Calu3 (cell line): ENCODE data around the gene LBHD2. TPM values are rescaled to one million over a fixed set of nuclear protein-coding genes. Genes with fewer than 3 reads are reported as not detected.
A peak's percentile ranks its signal among the peaks of the same experiment; 100 is the strongest.

Source experiments
- BruUV-seq: library from RNA; stranded (reverse); fragments of 400-500 nt; replicated peaks from 2 replicates; lab custom pipeline; 2021; lab: Mats Ljungman, UMichigan
- CTCF ChIA-PET: fragments of 300-600 bp; sonication (Branson Sonifier 250); formaldehyde crosslinking; loops from one replicate; lab custom pipeline; 2022; ENCODE audit warnings: antibody characterized with exemption; lab: Charles Lee
- DNase-seq: peaks from one replicate; pipeline ENCODE4 v3.0.0; 2022
- H3K27ac Mint-ChIP-seq: one replicate; pipeline ENCODE4 v1.8.0; 2022; ENCODE audit warnings: mixed read lengths; ENCODE audit not compliant: unreplicated experiment
- H3K27me3 Mint-ChIP-seq: one replicate; pipeline ENCODE4 v1.8.0; 2022; ENCODE audit warnings: mixed read lengths; ENCODE audit not compliant: unreplicated experiment
- H3K36me3 Mint-ChIP-seq: one replicate; pipeline ENCODE4 v1.8.0; 2022; ENCODE audit warnings: mild to moderate bottlenecking, moderate library complexity, mixed read lengths; ENCODE audit not compliant: insufficient read depth, unreplicated experiment
- H3K4me1 Mint-ChIP-seq: one replicate; pipeline ENCODE4 v1.8.0; 2022; ENCODE audit warnings: mild to moderate bottlenecking, low read depth, mixed read lengths; ENCODE audit not compliant: unreplicated experiment
- H3K4me3 Mint-ChIP-seq: one replicate; pipeline ENCODE4 v1.8.0; 2022; ENCODE audit warnings: mild to moderate bottlenecking, low read depth, moderate library complexity, mixed read lengths; ENCODE audit not compliant: unreplicated experiment
- H3K9me3 Mint-ChIP-seq: one replicate; pipeline ENCODE4 v1.8.0; 2022; ENCODE audit warnings: low read depth, mixed read lengths; ENCODE audit not compliant: unreplicated experiment
- CTCF ChIP-seq: fragments of 200-600 bp; IDR thresholded peaks from one replicate; pipeline ENCODE4 v1.8.0; 2022; ENCODE audit warnings: antibody characterized with exemption; ENCODE audit not compliant: unreplicated experiment
- intact Hi-C: fragments of 100-400 bp; cut with micrococcal nuclease; formaldehyde crosslinking; loops from one replicate; pipeline ENCODE4 v1.10.0; 2022; ENCODE audit not compliant: unreplicated experiment
- total RNA-seq: library from RNA; stranded (reverse); gene quantifications from 2 replicates; pipeline ENCODE4 v1.2.3, GENCODE V29; 2022

LBHD2 gene
- total RNA-seq, 1 experiment from 2014 or later: not detected

- peaks cover 39% of the 10 kb centered on the region for H3K4me1 Mint-ChIP-seq
- no peaks in the 10 kb centered on the region for H3K27me3 Mint-ChIP-seq
- CTCF ChIA-PET: interaction anchor here (0.7 kb wide), 1 partner anchor 8 kb away, joined by 3 read pairs; no protein-coding TSS in a partner anchor
- H3K36me3 Mint-ChIP-seq: peaks cover 64% of the 10 kb centered on the region
- H3K9me3 Mint-ChIP-seq: no peaks in the 10 kb centered on the region
- no peak overlapping the region for H3K27ac Mint-ChIP-seq
- intact Hi-C loops: no loop called here
- no TSS peak for BruUV-seq
- no peak overlapping the region for H3K4me3 Mint-ChIP-seq
- no peak for TF ChIP-seq CTCF
- DNase-seq: no peak
Observed at GRCh38 chr14:103066399-103066798, 17.6 kb upstream of the LBHD2 start.

- Mint-ChIP-seq H3K4me1 (peaks cover 32% of the 10 kb centered on the region), H3K36me3 (peaks cover 74% of the 10 kb centered on the region), H3K27me3 (no peaks in the 10 kb centered on the region), H3K27ac (peak overlapping the region; percentile 93), H3K9me3 (no peaks in the 10 kb centered on the region), H3K4me3 (peak overlapping the region; percentile 49)
- TF ChIP-seq CTCF: no peak
- no TSS peak for BruUV-seq
- intact Hi-C loops: no loop called here
- CTCF ChIA-PET: interaction anchor here (0.6 to 1.1 kb wide), 8 partner anchors 10 to 996 kb away, joined by 3 to 7 read pairs (median 4); partner anchors contain the start of gene CDC42BPB
- peak; percentile 46 for DNase-seq
Observed at GRCh38 chr14:103067231-103067954, 16.6 kb upstream of the LBHD2 start.

GRCh38 chr14:103068351-103069073, 15.5 kb upstream of the LBHD2 start:
- intact Hi-C loops: no loop called here
- H3K27me3 Mint-ChIP-seq: no peaks in the 10 kb centered on the region
- peaks cover 29% of the 10 kb centered on the region for H3K4me1 Mint-ChIP-seq
- H3K4me3 Mint-ChIP-seq: no peak overlapping the region
- no peak for DNase-seq
- no peak for TF ChIP-seq CTCF
- H3K9me3 Mint-ChIP-seq: no peaks in the 10 kb centered on the region
- H3K27ac Mint-ChIP-seq: peak overlapping the region; percentile 93
- H3K36me3 Mint-ChIP-seq: peaks cover 84% of the 10 kb centered on the region
- CTCF ChIA-PET: interaction anchor here (1.1 kb wide), 1 partner anchor 11 kb away, joined by 3 read pairs; the partner anchor contains the start of gene CDC42BPB
- no TSS peak for BruUV-seq

- Mint-ChIP-seq H3K27me3 (no peaks in the 10 kb centered on the region), H3K4me1 (peaks cover 33% of the 10 kb centered on the region), H3K36me3 (peaks cover 80% of the 10 kb centered on the region), H3K9me3 (no peaks in the 10 kb centered on the region), H3K27ac (peak overlapping the region; percentile 96), H3K4me3 (peak overlapping the region; percentile 76)
- no TSS peak for BruUV-seq
- intact Hi-C loops: loop anchor here (5.0 kb wide), 1 partner anchor 38 kb away; no protein-coding TSS in a partner anchor
- no peak for DNase-seq
- CTCF ChIA-PET: no interaction called here
- TF ChIP-seq CTCF: no peak
Observed at GRCh38 chr14:103070263-103070885, 13.6 kb upstream of the LBHD2 start.
